ENCODE data around the gene MAMDC4.
"Not testable (repeated sequence)": the region's sequence is repeated elsewhere in the genome, so short reads cannot be mapped to it uniquely, and the experiment has no call there.

The MAMDC4 gene

GRCh38 chr9:136862849-136863622 is 10.9 kb downstream of the MAMDC4 start:
- no peak for DNase-seq

GRCh38 chr9:136863623-136864273 is 11.6 kb downstream of the MAMDC4 start:
- DNase-seq: no peak

- DNase-seq: peak; percentile 54
Observed at GRCh38 chr9:136865041-136865767, 13.1 kb downstream of the MAMDC4 start.

GRCh38 chr9:136865768-136866103 is 13.6 kb downstream of the MAMDC4 start:
- DNase-seq: no peak

GRCh38 chr9:136866898-136867421 is 14.8 kb downstream of the MAMDC4 start:
- not testable (repeated sequence) for DNase-seq

GRCh38 chr9:136867480-136867879 is 15.3 kb downstream of the MAMDC4 start:
- DNase-seq: no peak

GRCh38 chr9:136867917-136868316 is 15.8 kb downstream of the MAMDC4 start:
- no peak for DNase-seq

GRCh38 chr9:136868644-136869043 is 16.5 kb downstream of the MAMDC4 start:
- DNase-seq: no peak

- DNase-seq: not testable (repeated sequence)
Observed at GRCh38 chr9:136869611-136870010, 17.5 kb downstream of the MAMDC4 start.

- no peak for DNase-seq
Observed at GRCh38 chr9:136875155-136875554, 23.0 kb downstream of the MAMDC4 start.

- DNase-seq: no peak
Observed at GRCh38 chr9:136876476-136876875, 24.3 kb downstream of the MAMDC4 start.

GRCh38 chr9:136880651-136881050 is 28.5 kb downstream of the MAMDC4 start:
- DNase-seq: no peak

- DNase-seq: peak; percentile 86
Observed at GRCh38 chr9:136881691-136882108, 29.6 kb downstream of the MAMDC4 start.

- DNase-seq: peak; percentile 92
Observed at GRCh38 chr9:136882109-136882946, 30.2 kb downstream of the MAMDC4 start.

- DNase-seq: not testable (repeated sequence)
Observed at GRCh38 chr9:136882947-136883283, 30.8 kb downstream of the MAMDC4 start.

GRCh38 chr9:136883670-136884069 is 31.5 kb downstream of the MAMDC4 start:
- not testable (repeated sequence) for DNase-seq

GRCh38 chr9:136885950-136886578 is 33.9 kb downstream of the MAMDC4 start, which contains the start of gene TRAF2:
TRAF2 (plus strand) TSS chr9:136886516; CDS start chr9:136898741, 12,225 bp downstream.
- DNase-seq: peak; percentile 99

GRCh38 chr9:136886610-136887597 is 34.8 kb downstream of the MAMDC4 start:
- DNase-seq: peak; percentile 84

GRCh38 chr9:136888454-136888853 is 36.3 kb downstream of the MAMDC4 start:
- no peak for DNase-seq

GRCh38 chr9:136889858-136890257 is 37.7 kb downstream of the MAMDC4 start:
- DNase-seq: no peak

GRCh38 chr9:136890661-136891060 is 38.5 kb downstream of the MAMDC4 start:
- no peak for DNase-seq

Measured in activated CD8-positive, alpha-beta memory T cell treated with anti-CD3 and anti-CD28 coated beads for 24 hours (primary cell).